ACHN (cell line): ENCODE results near the gene NPEPL1.
"Not testable (repeated sequence)": the region's sequence is repeated elsewhere in the genome, so short reads cannot be mapped to it uniquely, and the experiment has no call there.

Experiments
- DNase-seq: peaks from one replicate; pipeline ENCODE4 v3.0.0-alpha.2; 2015
- in situ Hi-C: cut with HindIII; loops from 2 replicates; pipeline ENCODE4 v1.10.0; 2017; ENCODE audit warnings: low sequenced_read_pairs, low pct_ligation_motif_present, low pct_unique_long_range_greater_than_20kb

NPEPL1 gene

GRCh38 chr20:58745391-58745790 is 52.8 kb downstream of the NPEPL1 start:
- no peak for DNase-seq
- in situ Hi-C loops, result no loop called here

- in situ Hi-C loops, result no loop called here
- no peak for DNase-seq
These were observed 54.0 kb downstream of the NPEPL1 start for GRCh38 chr20:58746620-58747019.

DNA sequence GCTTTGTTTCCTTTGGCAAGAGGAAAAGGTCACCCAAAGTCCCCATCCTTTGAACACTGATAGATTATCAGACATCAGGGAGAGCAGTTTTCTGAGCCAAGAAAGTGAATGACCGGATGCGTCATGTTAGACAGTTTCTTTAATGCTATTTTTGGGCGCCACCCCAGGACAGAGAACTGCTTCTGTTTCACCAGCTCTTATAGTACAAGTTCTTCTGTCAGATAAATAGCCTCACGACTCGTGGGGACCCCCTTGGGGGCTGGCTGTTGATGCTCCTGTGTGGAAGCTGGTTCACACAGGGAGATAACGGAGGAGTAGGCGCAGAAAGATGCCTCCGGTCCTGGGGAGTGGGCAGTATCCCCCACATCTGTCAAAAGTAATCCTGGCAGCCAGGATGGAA is 54.6 kb downstream of the NPEPL1 start:
- in situ Hi-C loops, result no loop called here
- no peak for DNase-seq

DNA sequence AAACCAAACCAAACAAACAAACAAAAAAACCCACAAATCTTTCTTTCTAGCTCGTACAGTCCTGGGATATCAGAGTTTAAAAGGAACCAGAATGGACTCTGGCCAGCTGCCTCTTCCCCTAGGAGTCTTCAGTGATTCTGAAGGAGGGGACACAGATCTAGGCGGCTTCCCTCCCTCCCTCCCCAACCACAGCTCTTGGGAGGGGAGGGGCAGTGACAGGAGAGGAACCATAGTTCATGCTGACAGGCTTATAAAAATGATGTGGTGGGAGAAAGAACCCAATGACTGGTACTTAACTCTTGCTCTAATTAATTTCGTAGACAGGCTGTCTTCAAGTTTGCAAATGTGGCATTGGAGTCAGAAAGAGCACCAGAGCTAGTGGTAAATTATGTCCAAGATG is 56.0 kb downstream of the NPEPL1 start:
- in situ Hi-C loops, result no loop called here
- DNase-seq, result no peak

GRCh38 chr20:58749098-58749769 is 56.6 kb downstream of the NPEPL1 start:
- in situ Hi-C loops, result no loop called here
- no peak for DNase-seq

DNA sequence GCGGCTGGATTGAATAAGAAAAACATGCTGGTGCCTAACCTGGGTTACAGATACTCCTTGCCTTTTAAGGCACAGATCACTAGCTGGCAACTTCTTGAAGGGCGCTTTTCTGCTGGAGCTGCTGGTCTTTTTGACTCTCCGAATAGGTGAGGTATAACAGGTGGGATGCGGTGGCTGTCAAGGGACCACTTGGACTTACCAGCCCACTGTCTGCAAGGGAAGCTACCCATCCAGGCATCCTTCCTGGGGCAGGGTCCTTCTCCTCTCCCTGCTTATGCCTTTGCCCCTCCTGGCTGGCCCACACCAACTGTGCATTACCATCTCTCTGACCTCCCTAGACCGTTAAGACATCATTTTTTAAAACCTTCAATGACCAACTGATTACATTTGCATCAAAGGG is 57.4 kb downstream of the NPEPL1 start:
- no peak for DNase-seq
- in situ Hi-C loops, result no loop called here

GRCh38 chr20:58750706-58751105 is 58.1 kb downstream of the NPEPL1 start:
- DNase-seq, in situ Hi-C loops: not testable (repeated sequence)

- DNase-seq, result no peak
- in situ Hi-C loops, result no loop called here
These were observed 59.4 kb downstream of the NPEPL1 start for GRCh38 chr20:58751979-58752378.

- in situ Hi-C loops, result no loop called here
- DNase-seq, result no peak
These were observed 60.0 kb downstream of the NPEPL1 start for GRCh38 chr20:58752565-58752964.

DNA sequence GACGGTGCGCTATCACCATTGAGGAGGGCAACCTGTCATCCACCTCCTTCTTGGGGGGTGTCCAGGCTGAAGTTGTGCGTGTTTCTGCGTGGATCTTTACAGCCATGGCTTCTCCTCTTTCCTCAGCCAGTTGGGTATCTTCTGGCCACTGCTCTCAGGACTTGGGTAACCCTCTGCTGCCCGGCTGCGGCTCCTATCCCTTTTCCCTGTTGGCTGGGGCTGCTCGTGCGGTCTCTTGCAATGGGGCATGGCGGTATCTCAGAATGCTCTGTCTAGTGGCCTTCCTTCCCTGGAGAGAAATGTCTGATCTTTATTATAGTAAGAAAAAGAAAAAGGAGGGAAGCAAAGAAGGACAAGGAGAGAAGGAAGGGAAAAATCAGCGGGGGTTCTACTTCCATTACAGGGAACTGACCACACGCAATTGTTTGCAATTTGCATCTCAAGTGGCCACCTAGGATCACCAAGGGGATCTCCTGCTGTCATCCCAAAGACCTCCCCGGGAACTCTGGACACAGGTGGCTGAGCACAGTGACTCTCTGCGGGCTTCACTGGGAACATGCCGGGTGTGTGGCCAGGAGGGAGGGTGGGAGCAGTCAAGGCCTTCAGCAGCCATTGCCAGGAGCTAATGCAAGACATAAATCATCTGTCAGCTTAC is 60.8 kb downstream of the NPEPL1 start:
- in situ Hi-C loops, result no loop called here
- no peak for DNase-seq

DNA sequence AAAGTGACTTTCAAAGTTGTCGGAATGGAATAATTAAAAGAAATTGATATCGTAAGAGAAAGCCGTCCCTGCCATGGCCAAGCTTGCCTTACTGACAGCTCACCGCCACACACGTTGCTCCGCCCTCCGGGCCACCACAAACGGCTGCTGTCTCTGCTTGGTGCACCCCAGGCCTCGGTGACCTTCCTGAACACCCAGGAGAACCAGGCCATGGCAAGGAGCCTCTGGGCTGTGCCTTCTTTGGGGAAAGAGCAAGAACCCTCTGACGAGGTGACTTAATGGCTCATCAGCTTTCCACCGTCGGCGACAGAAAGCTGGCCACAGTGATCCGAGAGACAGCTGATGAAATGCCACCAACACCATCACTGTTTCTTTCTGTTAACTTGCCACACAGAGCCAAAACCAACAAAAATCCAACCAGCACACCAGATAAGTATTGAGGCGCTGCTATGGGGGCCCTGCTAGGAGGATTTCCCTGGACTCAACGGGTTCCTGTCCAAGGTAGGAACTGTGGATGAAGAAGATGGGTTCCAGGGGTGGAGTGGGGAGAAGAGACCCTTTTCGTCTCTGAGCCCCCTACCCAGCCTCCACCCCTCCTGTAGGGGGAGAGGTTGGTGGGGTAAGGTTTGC is 61.4 kb downstream of the NPEPL1 start:
- in situ Hi-C loops, result no loop called here
- no peak for DNase-seq

- in situ Hi-C loops, result no loop called here
- no peak for DNase-seq
These were observed 62.0 kb downstream of the NPEPL1 start for GRCh38 chr20:58754584-58754983.

- in situ Hi-C loops, result no loop called here
- DNase-seq, result no peak
These were observed 62.6 kb downstream of the NPEPL1 start for GRCh38 chr20:58755062-58755697.

DNA sequence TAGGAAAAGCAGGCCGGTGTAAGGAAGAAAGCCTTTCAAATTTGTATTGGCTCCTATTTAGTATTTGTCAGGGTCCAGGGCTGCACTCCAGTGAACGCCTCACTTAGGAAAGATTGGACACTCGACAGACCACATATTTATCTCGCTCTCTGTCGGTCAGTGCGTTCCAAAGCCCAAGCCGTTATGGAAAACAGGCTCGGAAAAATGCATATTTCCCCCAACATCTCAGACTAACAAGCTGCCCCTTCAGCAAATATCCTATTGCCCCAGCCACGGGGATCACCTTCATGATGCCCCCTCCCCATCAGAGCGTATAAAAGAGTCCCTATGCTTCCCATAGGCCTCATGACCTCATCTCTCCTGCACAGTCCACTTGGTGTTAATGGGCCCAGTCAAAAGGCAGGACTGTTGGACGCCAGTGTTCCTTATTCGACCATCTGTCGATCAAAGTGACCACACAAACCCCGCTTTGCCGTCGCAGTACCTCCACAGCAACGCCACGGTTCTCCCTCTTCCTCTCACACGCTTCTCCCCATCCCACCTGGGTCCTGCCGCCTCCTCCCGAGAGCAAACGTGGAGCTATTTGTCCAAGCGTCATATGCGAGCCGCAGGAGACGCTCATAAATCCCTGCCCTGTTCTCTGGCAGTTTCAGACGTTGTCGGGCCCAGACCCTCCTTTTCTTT is 63.3 kb downstream of the NPEPL1 start:
- no peak for DNase-seq
- in situ Hi-C loops, result no loop called here

- DNase-seq, result no peak
- in situ Hi-C loops, result no loop called here
These were observed 63.8 kb downstream of the NPEPL1 start for GRCh38 chr20:58756450-58756775.

GRCh38 chr20:58757647-58758046 is 65.0 kb downstream of the NPEPL1 start:
- in situ Hi-C loops, DNase-seq: not testable (repeated sequence)

- in situ Hi-C loops, result no loop called here
- DNase-seq, result no peak
These were observed 67.3 kb downstream of the NPEPL1 start for GRCh38 chr20:58759947-58760346.

DNA sequence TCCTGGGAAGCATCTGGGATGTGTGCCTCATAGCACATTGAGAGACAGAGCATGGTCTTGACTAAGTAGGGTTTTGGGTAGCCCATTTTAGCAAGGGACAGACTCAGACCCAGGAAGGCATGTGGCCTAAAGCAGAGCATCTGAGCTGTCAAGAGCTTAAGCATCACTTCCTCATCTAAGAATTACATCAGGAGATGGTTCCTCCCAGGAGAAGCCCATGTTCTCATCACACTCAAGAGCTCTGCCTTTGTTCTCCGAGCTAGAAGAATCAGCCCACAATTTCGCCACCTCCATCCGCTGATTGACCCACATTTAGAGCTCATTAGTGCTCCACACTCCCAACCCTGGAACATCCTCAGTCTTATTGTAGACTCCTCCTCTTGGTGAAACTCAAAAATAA is 68.3 kb downstream of the NPEPL1 start:
- in situ Hi-C loops, result no loop called here
- DNase-seq, result no peak

- no peak for DNase-seq
- in situ Hi-C loops, result no loop called here
These were observed 69.5 kb downstream of the NPEPL1 start for GRCh38 chr20:58762120-58762519.
